SKM-1 treated with dmso at 0.1 percent for 144 hours (cell line): ENCODE measurements around the gene GAS7.
A peak's percentile ranks its signal among the peaks of the same experiment; 100 is the strongest.
"Not testable (repeated sequence)": the region's sequence is repeated elsewhere in the genome, so short reads cannot be mapped to it uniquely, and the experiment has no call there.

Experiments
- DNase-seq: peaks from one replicate; lab custom pipeline; 2025; ENCODE audit not compliant: unreplicated experiment; lab: John Stamatoyannopoulos, UW

The GAS7 gene

DNA sequence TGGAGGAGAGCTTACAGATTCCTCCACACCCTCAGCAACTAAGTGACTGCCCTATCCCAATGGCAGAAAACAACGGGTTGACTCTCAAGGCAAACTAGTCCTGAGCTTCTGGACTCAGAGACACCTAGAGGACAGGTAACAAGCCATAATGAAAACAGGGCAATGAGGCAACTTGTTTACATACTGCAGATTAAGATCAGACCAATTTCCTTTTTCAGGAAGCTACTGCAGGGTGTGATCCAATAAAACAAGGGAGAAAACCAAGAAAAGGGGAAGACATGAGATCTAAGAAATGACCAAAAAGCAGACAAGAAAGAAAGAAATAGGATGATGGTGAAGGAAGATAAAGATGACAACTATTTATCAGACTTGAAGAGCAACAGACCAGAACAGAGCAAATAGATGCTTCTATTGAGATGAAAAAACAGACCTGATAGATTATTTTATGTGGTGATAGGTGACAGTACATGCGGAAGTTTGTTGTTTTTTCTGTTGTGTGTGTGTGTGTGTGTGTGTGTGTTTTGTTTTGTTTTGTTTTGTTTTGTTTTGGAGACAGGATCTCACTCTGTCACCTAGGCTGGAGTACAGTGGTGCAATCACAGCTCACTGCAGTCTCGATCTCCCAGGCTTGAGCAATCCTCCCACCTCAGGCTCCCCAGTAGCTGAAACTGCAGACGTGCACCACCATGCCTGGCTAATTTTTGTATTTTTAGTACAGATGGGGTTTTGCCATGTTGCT lies 120.7 kb downstream of the GAS7 start:
- DNase-seq: no peak

DNA sequence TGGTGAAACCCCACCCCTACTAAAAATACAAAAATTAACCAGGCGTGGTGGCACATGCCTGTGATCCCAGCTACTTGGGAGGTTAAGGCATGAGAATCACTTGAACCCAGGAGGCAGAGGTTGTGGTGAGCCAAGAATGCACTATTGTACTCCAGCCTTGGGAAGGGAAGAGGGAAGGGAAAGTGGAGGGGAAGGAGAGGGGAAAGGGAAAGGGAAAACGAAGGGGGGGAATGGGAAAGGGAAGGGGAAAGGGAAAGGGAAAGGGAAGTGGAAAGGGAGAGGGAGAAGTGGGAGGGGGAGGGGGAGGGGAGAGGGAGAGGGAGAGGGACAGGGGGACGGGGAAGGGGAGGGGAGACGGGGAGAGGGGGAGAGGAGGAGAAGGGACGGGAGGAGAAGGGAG lies 122.5 kb downstream of the GAS7 start:
- DNase-seq: no peak

DNA sequence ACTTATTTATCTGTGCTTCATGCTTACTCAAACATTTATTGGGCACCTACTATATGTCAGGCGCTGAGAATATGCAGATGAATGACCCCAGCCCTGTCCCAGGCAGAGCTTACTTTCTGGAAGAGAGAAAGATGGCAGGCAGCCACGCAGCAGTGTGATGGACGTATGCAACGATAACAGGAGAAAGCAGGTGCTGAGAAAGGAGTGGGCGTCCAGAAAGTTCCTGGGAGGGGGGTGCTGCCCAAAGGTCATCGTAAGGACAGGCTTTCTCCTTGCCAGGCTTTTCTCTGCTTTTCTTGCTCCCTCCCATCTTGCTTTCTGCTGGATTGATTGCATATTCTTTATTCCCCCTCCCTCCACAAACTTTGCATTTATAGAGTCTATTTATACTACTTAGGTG lies 124.5 kb downstream of the GAS7 start:
- DNase-seq: no peak

DNA sequence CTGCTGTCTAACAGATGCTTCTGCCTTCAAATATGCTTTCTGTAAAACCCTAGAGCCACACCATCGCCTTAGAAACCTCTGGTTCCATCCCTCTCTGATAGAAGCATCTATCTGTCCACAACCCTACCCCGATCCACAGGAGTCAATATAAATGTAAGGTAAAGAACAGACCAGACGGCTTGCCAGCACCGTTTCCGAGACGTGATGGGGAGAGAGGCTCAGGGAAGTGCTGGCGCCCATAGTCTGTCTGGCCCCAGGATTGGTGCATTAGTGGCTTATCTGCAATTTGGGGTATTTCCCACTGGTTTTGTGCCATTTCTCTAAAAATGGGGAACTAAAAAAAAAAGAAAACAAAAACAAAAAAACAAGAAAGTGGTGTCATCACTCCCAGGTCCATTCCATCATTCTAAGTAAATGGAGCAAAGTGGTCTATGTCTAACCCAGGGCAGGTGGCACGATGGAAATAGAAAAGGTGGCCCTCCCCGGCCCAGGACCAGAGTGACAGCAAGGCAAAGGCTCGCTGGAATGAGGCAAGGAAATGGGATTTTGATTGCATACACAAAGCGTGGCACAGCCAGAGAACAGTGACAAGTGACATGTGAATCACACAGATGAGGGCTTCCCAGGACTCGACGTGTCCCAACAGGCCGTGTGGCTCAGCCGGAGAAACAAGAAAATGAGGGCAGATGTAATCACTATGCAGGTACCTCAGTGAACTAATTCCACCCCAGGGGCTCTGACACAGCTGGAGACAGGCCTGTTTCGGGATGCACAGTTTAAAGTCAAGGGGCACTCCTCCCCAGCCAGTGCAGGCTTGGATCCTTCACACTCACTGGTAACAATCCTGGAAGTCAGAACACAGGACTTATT lies 125.6 kb downstream of the GAS7 start:
- no peak for DNase-seq

DNA sequence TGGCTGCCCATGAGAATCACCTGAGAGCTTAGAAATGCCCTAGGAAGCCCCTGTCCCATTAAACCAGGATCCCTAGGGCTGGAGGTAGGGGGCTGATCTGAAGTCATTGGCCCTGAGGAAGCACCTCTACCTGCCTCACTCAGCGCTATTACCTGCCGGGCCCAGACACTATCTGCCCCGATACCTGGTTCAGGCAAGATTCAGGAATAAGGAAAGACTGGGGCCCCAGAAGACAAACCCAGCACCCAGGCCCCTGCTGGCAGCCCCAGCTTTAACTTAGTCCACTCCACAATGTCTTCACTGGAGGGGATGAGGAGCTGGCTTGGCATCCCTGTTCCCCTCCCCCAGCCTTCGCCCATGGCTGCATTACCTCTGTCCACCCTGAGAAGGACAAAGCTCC lies 126.3 kb downstream of the GAS7 start:
- DNase-seq: no peak

DNA sequence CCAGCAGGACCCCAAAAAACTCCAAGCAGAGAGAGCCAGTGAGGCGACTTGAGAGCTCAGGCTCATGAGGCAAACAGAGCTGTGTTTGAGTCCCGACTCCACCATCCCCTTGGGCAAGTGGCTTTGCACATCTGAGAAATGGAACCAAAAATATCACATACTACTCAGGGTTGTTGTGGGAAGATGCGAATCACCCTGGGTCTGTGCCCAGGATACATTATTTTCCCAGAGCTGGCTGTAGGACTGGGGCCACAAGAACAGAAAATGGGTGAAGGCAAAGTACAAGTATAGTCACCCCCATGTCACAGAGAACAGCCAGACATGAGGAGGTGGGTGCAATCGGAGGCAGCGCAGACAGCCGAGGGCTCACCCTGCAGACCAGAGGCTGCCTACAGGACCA lies 127.3 kb downstream of the GAS7 start:
- no peak for DNase-seq

DNA sequence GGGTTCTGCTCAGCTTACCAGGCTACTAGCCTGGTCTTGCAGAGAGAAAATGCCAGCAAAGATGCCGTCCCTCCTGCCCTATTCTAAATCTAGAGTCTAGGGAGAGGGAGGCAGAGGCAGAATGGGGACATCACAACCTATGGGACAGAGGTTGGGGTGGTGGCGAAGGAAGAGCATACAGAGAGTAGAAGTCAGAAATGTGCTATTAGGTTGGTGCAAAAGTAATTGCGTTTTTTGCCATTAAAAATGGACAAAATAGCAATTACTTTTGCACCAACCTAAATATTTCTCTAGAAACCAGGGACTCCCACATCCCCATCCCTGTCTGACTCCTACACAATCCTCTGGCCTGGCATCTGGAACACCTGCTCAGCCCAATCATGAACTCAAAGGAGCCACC lies 127.7 kb downstream of the GAS7 start:
- no peak for DNase-seq

DNA sequence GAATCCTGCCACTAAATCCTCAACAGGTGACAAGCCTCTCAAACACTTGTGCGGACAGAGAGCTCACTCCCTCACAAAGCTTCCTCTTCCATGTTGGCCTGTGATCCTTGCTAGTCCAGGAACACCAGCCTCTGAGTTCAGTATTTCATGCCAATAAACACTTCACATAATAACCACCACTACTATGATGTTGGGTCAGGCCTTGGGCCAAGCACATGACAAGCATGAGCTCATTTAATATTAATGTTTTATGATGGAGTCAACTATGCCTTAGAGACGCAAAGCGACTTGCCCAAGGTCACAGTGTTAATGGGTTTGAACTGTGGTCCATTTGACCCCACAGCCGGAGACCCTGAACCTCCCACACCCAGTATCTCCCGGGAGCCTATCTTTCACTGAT lies 129.1 kb downstream of the GAS7 start:
- DNase-seq: no peak

DNA sequence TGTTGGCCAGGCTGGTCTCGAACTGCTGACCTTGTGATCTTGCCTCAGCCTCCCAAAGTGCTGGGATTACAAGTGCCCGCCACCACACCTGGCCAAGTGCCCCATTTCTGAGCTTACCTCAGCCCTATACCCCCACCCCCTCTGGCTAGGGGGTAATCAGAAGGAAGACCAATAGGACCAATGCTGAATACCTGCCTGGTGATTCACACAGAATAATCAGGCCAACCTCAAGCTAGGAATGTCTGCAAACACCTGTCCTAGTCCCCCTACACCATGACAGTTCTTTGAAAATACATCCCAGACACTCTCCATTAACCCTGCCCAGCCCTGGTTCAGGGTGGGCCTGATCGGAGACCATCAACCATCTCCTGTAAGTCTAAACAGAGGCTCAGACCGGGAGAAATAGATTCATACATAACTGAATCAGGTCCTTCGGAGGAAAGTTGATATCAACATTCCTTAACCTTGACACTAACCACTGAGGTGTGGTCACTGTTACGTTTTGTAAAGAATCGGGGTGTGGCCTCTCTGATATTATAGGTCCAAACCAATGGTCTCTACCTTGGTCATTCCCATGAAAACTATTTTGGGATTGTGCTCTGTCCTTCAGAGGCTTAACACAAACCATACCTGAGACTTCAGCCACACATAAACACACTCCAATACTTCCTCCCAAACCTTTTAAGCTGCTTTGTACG lies 130.8 kb downstream of the GAS7 start:
- DNase-seq: no peak

DNA sequence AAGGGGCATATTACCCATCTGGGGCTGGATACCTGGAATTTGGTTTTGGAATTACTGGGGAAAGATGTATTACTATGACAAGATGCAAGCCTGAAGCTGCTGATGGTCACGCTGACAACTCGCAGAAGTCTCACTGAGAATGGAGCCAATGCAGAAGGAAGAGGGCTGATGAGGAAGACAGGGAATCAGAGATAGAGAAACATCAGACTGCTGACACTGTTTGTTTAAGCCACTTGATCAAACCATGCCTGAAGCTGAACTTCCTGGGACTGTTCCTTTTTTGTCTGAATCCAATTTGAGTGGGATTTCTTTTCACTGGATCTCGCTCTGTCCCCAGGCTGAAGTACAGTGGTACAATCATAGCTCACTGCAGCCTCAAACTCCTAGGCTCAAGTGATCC lies 133.9 kb downstream of the GAS7 start:
- no peak for DNase-seq

DNA sequence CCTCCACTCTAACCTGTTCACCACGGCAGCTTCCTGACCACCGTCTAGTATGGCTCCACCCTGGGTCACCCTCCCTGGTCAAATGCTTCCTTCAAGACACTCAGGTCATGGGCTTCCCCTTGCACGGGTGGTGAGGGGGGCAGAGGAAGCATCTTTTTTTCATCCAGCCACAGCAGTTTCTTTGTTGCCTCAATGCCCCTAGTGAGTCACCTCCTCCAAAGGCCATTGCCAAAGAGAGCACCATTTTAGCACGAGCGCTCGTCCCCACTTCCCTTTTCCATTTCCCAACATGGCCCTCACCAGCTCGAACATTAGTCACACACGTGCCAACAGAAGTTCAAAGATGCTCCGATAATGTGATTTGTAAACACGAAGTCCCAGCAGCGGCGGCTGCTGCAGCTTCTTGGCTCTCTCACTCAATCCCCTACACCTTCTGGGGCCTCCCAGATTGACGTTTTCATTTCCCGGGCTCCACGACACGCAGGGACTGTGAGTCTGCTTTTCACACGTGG lies 134.6 kb downstream of the GAS7 start:
- peak; percentile 88 for DNase-seq

DNA sequence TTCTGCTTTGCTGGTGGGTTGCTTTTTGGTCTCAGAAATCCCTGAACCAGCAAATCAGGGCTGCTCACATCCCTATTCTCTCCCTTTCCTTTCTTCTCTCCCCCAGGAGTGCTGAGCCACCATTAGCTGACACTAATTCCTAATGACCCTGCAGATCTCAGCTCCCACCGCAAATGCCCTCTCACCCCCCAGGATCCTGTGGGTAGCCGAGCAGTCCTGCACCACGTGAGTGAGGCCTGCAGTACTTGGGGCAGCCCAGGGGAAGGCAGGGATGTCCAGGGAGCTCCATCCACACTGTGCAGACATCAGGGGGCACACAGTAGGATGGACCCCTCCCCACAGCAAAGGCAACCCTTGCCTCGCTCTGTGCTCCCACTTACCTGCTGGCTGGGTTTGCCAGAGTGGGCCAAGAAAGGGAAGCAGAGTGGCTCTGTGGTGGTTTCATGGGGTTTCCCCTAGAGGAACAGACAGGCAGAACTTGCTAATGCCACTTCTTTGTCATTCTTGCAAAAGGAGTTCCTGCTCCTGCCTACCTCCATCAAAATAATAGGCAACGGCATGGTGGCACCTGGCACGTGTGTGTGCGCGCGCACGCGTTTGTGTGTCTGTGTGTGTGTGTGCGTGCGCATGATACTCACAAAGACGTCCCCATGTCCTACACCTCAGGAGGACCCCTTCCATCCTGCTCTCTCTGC lies 135.6 kb downstream of the GAS7 start:
- DNase-seq: peak; percentile 8

DNA sequence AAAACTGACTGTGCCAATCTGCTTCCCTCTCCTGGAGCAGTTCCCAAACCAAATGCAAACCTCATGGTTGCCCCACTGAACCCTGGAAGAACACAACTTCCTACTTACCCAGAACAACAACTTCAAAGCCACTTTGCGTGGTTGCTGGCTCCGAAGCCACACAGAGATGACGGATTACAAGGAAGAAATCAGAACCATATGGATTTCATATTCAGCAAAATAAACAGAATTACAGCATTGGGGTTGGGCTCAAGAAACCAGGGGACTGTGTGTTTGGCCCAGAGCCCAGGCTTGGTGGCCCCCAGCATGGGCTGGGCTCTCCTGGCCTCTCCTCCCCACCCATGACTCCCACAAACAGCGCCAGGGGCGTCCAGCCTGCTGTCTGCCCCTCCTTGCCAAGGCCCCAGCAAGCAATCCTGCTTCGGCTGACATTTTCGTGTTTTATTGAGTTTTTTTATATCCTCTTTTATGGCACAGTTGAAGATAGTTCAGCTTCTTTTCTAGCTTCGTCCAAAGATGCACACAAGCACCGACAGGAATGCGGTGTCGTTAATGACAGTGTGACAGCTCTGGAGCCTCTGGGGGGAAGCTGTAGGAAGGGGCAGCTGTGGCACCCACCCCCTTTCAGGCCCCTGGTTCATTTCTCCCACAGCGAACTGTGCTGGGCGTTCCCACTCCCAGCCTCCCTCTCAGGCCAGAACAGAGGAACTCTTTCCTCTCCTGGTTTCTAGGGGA lies 137.1 kb downstream of the GAS7 start:
- DNase-seq: no peak

DNA sequence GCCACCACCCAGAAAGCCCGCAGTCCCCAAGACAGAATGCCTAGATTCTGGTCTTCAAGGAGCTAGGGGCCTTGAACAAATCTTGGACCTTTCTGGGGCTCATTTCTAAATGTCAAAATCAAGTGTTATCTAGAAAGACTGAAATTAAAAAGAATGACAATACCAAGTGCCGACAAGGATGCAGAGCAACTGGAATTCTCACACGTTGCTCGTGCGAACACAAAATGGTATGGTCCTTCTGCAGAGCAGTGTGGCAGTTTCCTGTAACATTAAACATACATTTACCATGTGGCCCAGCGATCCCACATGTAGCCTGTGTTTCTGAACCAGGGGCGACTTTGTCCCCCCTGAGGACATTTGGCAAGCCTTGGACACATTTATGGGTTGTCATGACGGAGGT lies 137.9 kb downstream of the GAS7 start:
- DNase-seq: no peak

DNA sequence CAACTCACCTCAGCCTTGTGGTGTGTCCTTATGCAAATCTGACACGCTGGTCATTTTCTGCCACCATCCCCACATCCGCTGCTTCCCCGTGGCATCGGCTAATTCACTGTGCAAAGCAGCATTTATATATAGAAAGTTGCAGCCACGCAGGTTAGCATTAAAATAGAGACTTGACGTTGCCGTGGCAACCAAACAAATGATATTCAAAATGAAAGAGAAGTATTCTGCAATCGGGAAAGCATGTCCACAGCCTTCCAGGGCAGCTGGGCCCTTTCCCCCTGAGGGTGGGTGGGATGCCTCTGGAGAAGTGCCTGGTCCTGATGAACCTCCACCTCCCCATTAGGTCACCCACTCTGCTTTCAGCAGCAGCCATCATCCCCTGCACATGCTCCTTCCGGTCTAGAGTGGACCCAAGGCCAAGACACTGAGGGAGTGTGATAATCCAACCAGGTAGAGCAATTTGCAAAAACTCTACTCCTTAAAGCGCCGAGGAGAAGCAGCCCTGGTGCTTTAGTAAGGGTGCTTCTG lies 138.7 kb downstream of the GAS7 start:
- DNase-seq: no peak

DNA sequence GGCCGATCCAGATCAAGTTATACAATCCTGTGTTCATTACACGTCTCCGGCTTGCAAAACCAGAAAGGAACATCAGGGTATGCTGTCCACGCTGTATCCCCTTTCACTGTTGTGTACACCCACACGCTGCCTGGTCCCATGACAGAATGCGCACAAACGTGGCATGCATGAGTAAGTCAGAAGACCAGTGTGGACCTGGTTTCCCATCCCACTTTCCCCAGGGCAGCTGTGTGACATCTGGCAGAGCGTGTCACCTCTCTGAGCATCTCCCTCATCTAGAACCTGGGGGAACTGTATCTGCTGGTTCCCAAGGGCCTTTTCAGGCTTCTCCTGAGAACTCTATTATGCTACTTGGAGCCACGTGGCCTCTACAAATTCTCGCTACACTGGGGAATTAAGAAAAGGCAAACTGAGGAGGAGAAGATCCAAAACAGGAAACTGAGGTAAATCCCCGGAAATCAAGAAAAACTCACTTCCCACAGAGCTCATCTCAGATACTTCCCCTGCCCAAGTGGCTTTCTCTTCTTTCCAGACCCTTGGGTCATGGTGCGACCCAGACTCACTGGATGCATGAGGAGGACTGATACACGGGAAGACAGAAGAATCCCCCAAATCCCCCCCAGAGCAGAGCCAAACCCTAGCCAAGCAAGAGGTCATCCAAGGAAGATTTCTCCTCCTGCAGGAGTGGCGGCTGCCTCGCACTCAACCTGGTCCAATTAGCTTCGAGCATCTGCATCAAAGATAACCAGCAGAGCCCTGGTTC lies 139.3 kb downstream of the GAS7 start:
- no peak for DNase-seq

DNA sequence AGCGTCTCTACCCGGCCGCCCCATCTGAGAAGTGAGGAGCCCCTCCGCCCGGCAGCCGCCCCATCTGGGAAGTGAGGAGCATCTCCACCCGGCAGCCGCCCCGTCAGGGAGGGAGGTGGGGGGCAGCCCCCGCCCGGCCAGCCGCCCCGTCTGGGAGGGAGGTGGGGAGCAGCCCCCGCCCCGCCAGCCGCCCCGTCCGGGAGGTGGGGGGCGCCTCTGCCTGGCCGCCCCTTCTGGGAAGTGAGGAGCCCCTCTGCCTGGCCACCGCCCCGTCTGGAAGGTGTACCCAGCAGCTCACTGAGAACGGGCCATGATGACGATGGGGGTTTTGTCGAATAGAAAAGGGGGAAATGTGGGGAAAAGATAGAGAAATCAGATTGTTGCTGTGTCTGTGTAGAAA lies 140.9 kb downstream of the GAS7 start:
- not testable (repeated sequence) for DNase-seq

DNA sequence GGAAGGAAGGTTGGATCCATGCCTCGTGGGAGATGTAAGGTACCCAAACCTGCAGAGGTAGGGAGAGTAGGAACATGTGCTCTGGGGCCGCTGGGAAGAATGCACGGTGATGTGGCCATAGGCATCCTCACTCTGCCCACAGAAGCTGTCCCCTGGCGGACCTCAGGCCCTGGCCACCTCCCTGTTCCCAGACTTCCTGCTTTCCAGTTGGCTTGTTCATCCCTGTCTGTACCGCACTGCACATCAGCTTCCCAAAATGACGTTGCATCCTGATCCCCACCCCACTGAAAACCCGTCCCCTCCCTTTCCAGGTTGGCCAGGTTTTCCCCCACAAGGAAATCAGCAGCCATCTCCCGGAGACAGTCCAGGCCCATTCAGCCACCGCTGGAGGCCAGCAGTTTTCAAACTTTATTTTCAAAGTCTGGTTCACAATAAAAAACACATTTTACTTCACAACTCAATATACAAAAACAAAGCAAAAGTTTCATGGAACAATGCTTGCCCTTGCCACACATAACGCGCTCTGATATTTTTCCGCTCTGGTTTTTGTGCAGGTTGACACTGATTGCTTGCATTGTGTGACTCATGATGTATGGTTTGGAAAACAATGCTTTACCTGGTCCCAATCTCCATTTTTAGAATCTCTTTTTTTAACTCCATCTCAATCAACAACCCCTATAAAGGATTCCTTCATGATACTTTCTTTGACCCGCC lies 143.0 kb downstream of the GAS7 start:
- DNase-seq: no peak
